HL-60 (cell line): ENCODE measurements around the gene SRMS.

Source experiments
- DNase-seq, 2 experiments: peaks; one replicate each; pipeline ENCODE4 v3.0.0-alpha.2; 2010 to 2020; ENCODE audit warnings: low read depth in 1 of 2, low spot score in 1 of 2
- H3K27ac ChIP-seq: fragments of 250-450 bp; sonication (Bioruptor Pico); replicated peaks from 2 replicates; pipeline ENCODE4 v1.5.1; 2020; ENCODE audit warnings: mild to moderate bottlenecking, moderate library complexity
- H3K27me3 ChIP-seq: fragments of 250-450 bp; sonication (Bioruptor Pico); 2 replicates; pipeline ENCODE4 v1.5.1; 2021; ENCODE audit warnings: mild to moderate bottlenecking, moderate library complexity; ENCODE audit not compliant: insufficient read depth, poor library complexity, severe bottlenecking
- H3K4me3 ChIP-seq: replicated peaks from 2 replicates; pipeline ENCODE4 v1.5.1; 2011; ENCODE audit warnings: mild to moderate bottlenecking, control low read depth, low read length; ENCODE audit not compliant: insufficient read depth
- CTCF ChIP-seq: IDR thresholded peaks from one replicate; pipeline ENCODE4 v1.5.1; 2011; ENCODE audit warnings: low read length, control low read depth, inconsistent platforms; ENCODE audit not compliant: insufficient read depth
- GABPA ChIP-seq: IDR thresholded peaks from 2 replicates; pipeline ENCODE4 v1.6.1; 2012; ENCODE audit warnings: low read depth
- POLR2AphosphoS5 ChIP-seq: IDR thresholded peaks from 2 replicates; pipeline ENCODE4 v1.6.1; 2012; ENCODE audit warnings: low read depth
- REST ChIP-seq: IDR thresholded peaks from 2 replicates; pipeline ENCODE4 v1.6.1; 2012; ENCODE audit warnings: low read depth; ENCODE audit not compliant: insufficient replicate concordance
- SPI1 ChIP-seq: IDR thresholded peaks from 2 replicates; pipeline ENCODE4 v1.6.1; 2012; ENCODE audit warnings: low read depth, mild to moderate bottlenecking, borderline replicate concordance

The SRMS gene

GRCh38 chr20:63541371-63541770 lies 6.2 kb downstream of the SRMS start:
- H3K27ac ChIP-seq: no peak overlapping the region
- H3K27me3 ChIP-seq: peaks cover 37% of the 10 kb centered on the region
- no peak for DNase-seq
- no peak overlapping the region for H3K4me3 ChIP-seq
- TF ChIP-seq GABPA: no peak
- no peak for TF ChIP-seq REST

- Histone ChIP-seq H3K27ac (no peak overlapping the region), H3K27me3 (peaks cover 37% of the 10 kb centered on the region), H3K4me3 (no peak overlapping the region)
- TF ChIP-seq GABPA (no peak), SPI1 (no peak), POLR2AphosphoS5 (no peak), REST (no peak), CTCF (no peak)
- DNase-seq: no peak
These were observed 6.9 kb downstream of the SRMS start for GRCh38 chr20:63540417-63541186.

GRCh38 chr20:63539441-63540370 lies 7.8 kb downstream of the SRMS start:
- no peak for DNase-seq
- Histone ChIP-seq H3K27ac (no peak overlapping the region), H3K4me3 (no peak overlapping the region), H3K27me3 (peaks cover 29% of the 10 kb centered on the region)
- no peak for TF ChIP-seq SPI1
- no peak for TF ChIP-seq REST
- no peak for TF ChIP-seq POLR2AphosphoS5
- TF ChIP-seq GABPA: no peak
- no peak for TF ChIP-seq CTCF
